Activated T-cell treated with anti-CD3 and anti-CD28 coated beads, Interleukin-2, amount 50 U/mL, for 48 hours (primary cell): Measurements from ENCODE around the gene NQO2.
"Not testable (repeated sequence)": the region's sequence is repeated elsewhere in the genome, so short reads cannot be mapped to it uniquely, and the experiment has no call there.

Experiments used
- DNase-seq, 2 experiments: peaks; one replicate each; pipeline ENCODE4 v3.0.0-alpha.2; 2020

Gene NQO2

DNA sequence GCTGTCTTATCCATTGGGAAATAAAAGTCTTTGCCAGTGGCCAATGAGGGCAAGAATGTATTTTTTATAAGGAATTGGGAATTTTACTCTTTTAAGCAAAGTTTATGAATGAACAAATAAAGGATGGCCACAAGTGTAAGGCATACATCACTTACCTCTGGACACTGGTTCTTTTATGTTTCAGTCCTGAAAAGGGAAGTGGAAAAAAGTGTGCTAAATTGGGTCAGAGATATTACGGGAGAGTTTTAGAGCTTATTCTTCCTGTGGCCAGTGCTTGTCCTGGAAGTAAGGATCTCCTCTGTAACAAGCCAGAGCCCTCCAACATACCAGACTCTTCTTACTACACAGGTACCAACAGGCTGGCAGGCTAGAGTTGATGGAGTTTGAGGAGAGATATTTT, 46.1 kb downstream of the NQO2 start:
- no peak for DNase-seq

DNA sequence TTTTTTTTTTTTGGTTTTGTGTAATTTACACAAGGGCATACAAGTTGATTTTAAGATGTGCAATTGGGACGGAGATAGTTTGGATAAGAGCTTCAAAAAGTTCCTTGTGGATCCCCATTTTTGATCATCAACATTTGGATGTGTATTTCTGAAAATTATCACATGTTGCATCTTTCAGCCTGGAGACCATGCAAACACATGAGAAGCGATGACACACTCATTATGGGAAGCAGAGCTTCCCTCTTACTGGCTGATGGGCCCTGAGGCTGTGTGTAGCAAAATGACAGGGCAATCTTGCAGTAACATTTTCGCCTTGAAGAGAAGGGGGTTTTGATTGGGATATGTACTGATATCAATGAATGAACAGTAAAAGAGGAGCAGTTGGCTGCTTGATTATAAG, 46.6 kb downstream of the NQO2 start:
- DNase-seq, result no peak

DNA sequence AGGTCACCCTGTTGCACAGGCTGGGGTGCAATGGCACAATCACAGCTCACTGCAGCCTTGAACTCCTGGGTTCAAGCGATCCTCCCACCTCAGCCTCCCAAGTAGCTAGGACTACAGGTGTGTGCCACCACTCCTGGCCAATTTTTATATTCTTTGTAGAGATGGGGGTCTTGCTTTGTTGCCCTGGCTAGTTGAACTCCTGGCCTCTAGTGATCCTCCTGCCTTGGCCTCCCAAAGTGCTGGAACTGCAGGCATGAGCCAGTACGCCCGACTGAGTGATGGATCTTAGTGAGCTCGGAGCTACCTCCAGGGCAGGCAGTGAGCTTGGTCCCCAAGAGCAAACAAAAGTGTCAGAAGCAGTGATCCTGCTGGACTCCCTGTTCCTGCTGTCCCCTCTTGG, 48.3 kb downstream of the NQO2 start:
- DNase-seq, result not testable (repeated sequence)

DNA sequence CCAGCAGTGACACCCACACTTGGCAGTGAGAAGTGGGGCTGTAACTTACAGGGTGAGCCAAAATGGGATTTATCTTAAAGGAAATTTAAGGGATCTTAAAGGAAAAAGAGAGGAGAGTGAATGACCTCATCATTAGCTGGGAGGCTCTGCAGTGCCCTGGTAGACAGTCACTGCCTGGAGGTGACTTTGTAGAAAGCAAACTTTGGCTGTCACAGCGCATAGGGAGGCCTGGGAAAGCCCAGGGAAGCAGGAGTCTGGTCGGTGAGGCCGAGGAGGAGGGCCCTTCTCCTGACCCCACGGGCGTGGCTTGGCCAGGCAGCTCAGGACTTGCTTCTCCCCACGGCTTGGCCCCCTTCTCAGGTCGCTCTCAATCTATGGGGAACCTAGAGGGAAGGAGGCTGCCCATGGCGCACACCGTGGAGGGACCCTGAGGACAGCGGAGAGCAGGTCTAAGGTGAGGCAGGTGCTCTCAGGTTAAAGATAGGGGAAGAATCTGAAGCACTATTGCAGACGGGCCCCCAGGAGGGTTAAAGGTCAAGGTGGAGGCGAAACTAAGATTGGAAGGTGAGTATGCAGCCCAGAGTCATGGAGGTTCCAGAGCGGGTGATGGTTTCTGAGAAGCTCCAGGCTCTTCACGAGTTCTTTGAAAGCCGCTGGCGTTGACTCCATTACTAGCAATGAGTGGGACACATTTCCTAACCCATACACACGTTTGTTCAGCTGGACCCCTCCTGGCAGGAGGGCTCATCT, 53.0 kb downstream of the NQO2 start:
- DNase-seq, result no peak

DNA sequence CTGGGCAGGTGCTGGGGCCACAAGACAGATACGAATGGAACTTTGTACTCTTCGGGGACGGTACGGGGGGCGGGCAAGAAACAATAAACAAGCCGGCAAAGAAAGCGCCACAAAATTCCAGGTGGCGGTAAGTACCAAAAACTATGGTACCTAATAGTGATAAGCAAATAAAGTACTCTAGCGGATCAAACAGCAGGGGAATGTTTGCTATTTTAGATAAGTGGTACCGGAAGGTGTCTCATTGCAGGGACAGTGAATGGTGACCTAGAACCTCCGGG, 53.5 kb downstream of the NQO2 start:
- DNase-seq, result no peak

DNA sequence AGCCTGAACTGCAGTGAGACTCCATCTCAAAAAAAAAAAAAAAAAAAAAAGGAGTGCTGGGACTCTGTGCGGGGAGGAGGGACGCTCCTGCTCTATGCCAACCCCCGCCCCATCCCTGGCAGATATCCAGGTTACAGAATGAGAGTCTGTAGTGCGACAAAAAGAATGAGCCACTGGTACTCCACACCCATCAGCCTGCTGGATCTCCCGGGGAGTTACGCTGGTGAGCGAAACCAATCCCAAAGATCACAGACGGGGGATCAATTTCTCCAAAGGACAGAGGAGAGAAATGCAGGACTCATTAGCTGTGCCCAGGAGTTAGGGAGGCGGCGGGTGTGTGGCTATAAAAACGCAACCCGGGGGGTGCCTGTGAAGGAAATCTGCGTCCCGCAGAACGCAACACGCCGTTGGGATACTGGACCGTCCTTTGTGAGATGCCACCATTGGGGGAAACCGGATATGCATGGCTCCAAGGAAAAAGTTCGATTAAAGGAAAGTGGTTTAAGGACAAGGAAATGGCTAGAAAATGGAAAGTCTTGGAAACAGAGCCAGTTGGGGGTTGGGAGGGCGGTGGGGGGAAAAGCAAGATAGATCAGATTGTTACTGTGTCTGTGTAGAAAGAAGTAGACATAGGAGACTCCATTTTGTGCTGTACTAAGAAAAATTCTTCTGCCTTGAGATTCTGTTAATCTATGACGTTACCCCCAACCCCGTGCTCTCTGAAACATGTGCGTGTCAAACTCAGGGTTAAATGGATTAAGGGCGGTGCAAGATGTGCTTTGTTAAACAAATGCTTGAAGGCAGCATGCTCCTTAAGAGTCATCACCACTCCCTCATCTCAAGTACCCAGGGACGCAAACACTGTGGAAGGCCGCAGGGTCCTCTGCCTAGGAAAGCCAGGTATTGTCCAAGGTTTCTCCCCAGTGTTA, 54.8 kb downstream of the NQO2 start:
- not testable (repeated sequence) for DNase-seq

DNA sequence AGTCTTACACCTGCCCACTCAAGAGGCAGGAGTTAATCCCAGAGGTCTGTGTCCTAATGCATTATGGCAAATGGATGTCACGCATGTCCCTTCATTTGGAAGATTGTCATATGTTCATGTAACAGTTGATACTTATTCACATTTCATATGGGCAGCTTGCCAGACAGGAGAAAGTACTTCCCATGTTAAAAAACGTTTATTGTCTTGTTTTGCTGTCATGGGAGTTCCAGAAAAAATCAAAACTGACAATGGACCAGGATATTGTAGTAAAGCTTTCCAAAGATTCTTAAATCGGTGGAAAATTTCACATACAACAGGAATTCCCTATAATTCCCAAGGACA, 55.4 kb downstream of the NQO2 start:
- DNase-seq, result not testable (repeated sequence)

DNA sequence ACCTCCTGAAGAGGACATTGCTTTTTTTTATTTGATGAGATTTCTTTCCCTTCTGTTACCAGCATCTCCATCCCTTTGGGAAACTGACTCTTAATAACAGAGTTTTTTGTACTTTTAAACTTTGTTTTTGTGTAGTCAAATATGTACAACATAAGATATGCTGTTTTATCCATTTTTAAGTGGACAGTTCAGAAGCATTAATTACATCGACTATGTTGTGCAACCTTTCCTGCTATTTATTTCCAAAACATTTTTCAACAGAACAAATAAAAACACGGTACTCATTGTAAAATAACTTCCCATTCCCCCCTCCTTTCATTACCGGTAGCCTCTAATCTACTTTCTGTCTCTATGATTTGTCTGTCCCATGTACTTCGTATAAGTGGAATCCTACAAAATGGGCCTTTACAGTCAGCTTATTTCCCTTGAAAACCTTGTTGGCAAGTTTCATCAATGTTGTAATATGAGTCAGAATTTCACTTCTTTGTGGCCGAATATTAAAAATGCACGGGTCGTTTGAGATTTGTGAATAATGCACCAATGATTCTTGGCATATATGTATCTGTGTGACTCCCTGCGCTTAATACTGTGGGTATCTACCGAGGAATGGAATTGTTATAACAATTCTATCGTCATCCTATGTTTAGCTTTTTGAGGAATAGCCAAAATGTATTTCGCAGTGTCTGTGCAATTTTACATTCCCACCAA, 57.5 kb downstream of the NQO2 start:
- no peak for DNase-seq

DNA sequence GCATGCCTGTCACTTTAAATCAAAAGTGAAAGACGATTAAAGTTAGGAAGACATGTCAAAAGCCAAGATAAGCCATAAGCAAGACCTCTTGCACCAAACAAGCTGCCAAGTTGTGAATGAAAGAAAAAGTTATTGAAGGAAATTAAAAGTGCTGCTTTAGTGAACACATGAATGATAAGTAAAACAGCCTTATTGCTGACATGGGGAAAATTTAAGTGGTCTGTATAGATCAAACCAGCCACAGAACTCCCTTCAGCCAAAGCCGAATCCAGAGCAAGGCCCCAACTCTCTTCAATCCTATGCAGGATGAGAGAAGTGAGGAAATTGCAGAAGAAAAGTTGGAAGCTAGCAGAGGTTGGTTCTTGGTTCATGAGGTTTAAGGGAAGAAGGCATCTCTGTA, 59.3 kb downstream of the NQO2 start:
- DNase-seq, result no peak

DNA sequence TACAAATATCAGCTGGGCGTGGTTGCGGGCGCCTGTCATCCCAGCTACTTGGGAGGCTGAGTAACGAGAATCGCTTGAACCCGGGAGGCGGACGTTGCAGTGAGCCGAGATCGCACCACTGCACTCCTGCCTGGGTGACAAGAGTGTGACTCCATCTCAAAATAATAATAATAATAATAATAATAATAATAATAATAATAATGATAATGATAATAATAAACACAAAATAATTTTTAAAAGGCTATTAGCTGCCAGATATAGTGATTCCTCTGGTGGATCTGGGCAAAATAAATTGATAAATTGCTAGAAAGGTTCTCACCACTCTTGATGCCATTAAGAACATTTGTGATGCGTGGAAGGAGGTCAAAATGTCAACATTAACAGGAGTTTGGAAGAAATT, 60.4 kb downstream of the NQO2 start:
- DNase-seq, result not testable (repeated sequence)

DNA sequence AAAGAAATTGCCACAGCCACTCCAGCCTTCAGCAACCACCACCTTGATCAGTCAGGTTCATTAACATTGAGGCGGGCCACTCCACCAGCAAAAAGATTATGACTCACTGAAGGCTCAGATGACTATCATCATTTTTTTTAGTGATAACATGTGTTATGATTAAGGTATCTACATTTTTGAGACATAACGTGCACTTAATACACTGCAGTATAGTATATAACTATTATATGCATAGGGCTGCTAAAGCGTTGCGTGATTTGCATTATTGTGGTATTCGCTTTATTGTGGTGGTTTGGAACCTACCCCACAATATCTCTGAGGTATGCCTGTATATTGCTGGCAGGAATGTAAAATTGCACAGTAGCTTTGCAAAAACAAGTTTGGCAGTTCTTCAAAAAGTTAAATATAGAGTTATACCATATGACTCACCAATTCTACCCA, 61.8 kb downstream of the NQO2 start:
- no peak for DNase-seq

DNA sequence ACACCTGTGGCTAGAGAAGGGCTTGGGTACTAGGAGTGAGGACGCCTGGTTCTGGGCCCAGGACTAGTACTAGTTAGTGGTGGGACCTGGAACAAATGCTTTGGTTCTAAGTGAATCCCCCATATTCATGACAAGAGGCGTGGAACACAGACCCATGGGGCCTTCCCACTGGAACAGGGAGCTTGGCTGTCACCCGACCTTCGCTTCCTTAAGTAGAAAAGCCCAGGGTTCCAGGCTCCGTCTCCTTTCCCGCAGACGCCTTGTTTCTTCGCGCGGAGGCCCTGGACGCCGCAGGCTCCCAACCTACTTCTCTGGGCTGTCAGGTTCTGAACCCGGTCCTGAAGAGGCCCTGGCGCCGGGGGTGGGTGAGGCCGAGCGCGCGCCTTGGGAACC, 63.6 kb downstream of the NQO2 start:
- not testable (repeated sequence) for DNase-seq

DNA sequence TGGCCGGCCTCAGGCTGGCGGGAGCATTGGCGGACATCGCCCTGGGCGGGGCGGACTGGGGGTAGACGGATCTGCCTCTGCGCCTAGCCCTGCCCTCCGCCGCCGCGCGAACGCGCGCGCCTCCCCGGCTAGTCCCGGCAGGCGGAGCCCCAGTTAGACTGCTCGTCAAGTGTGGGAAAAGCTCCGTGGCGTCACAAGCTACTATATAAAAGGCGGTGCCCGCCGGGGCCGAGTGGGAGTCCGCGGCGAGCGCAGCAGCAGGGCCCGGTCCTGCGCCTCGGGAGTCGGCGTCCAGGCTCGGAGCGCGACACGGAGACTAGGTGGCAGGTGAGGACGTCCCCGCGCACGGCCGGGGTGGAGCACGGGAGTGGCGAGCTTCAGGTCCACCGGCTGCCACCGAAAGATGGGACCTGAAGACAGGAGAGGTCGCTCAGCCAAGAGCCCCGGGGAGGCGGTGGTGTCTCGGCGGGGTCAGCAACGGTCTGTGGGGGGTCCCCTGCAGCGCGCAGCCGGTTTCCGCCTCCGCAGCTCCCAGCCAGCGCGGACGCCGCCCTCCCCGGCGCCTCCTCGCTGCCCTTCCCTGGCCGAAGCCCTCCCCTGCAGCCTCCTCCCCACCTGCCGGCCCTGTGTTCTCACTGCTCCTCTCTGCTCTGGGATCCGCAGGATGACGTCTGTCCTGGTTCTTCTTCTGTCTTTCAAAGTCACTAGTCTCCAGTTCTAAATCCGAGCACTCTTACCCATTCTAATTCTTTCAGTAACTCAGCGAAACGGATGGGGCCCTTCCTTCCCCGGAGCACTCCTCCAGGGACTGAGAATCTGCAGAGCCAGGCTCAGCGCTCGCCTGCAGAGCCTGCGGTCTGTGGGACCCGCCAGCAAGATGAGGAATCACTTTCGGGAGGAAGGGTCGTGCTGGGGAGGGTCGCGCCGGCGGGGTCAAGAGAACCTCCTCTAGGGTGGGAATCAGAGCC, 64.3 kb downstream of the NQO2 start:
- DNase-seq, result peak; percentile 93 to 94

DNA sequence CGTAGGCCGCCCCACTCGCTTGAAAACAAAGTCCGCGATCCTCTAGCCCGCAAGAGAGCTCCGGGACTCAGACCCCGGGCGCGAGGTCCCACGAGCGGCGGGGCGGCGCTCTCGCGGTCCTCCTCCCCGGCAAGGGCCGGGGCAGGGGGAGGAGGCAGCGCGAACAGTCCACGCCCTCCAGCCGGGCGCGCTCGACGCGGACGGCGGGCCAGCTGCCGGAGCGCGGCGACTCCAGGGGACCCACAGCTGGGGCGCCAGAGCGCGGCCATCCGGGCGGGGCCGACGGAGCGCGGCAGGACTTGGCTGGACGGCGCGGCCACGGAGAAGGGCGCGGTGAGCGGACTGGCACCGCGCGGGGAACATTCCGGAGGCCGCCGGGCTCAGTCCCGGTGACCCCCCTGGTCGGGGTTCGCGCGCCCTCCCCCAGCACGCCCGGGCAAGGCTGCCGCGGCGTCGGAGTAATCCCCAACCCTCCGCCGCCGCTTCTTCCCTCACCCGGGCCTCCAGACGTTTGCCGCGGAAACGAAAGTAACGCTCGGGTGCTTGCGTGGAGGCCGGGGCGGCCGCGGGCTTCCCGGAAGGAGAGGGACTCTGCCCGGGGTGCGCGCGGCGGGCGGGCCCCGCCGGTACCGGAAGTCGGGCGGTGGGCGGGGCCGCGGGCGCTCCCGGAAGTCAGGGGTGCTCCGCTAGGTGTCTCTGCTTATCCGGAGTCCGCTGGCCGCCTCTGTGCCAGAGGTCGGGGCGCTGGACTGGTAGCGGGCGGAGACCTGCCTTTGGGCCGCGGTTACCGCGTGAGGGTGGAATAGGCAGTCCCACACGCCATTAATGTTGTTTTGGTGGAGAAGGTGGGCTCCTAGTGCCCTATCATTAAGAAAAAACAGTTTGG, 68.9 kb downstream of the NQO2 start, which contains the start of gene RIPK1:
Gene RIPK1 (plus strand): TSS at position 166 of the 886 bp plus-strand sequence. CDS start 8,330 bp downstream, outside the sequence.
- DNase-seq, result peak; percentile 96 to 97
